D721Med (cell line): ENCODE measurements around the gene DCDC2C.

Experiments
- DNase-seq: peaks from one replicate; pipeline ENCODE4 v3.0.0; 2011; ENCODE audit warnings: low spot score; ENCODE audit not compliant: insufficient read length
- FAIRE-seq: peaks from 2 replicates; lab custom pipeline; 2011; peaks lifted over from hg19 to GRCh38; lab: Jason Lieb, UNC
- CTCF ChIP-seq: IDR thresholded peaks from 2 replicates; pipeline ENCODE4 v1.5.1; 2012; ENCODE audit warnings: mild to moderate bottlenecking, control low read depth; ENCODE audit not compliant: insufficient read depth; ENCODE audit errors: missing control alignments

Gene DCDC2C

GRCh38 chr2:3759761-3760160 is 56.4 kb downstream of the DCDC2C start:
- TF ChIP-seq CTCF: no peak
- FAIRE-seq (no peak), DNase-seq (no peak)

GRCh38 chr2:3761272-3761671 is 57.9 kb downstream of the DCDC2C start:
- TF ChIP-seq CTCF: no peak
- DNase-seq (no peak), FAIRE-seq (no peak)

GRCh38 chr2:3762771-3763447 is 59.5 kb downstream of the DCDC2C start:
- FAIRE-seq (no peak), DNase-seq (no peak)
- no peak for TF ChIP-seq CTCF

DNA sequence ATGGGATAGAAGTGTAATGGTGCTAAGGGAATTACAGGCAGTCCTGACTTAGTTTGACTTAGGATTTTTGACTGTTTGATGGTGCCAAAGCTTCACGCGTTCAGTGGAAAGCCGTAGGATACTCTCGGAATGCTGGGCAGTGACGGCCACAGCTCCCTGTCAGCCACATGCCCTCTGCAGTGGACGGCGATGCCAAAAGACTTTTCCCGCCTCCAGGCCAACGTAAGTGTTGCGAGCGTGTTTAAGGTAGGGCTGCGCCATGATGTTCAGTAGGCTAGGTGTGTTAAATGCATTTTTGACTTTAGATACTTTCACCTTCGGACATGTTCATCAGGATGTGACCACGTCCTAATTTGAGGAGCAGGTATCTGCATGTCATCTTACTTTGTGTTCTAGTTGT is 63.4 kb downstream of the DCDC2C start:
- FAIRE-seq: no peak
- no peak for TF ChIP-seq CTCF
- DNase-seq: no peak

DNA sequence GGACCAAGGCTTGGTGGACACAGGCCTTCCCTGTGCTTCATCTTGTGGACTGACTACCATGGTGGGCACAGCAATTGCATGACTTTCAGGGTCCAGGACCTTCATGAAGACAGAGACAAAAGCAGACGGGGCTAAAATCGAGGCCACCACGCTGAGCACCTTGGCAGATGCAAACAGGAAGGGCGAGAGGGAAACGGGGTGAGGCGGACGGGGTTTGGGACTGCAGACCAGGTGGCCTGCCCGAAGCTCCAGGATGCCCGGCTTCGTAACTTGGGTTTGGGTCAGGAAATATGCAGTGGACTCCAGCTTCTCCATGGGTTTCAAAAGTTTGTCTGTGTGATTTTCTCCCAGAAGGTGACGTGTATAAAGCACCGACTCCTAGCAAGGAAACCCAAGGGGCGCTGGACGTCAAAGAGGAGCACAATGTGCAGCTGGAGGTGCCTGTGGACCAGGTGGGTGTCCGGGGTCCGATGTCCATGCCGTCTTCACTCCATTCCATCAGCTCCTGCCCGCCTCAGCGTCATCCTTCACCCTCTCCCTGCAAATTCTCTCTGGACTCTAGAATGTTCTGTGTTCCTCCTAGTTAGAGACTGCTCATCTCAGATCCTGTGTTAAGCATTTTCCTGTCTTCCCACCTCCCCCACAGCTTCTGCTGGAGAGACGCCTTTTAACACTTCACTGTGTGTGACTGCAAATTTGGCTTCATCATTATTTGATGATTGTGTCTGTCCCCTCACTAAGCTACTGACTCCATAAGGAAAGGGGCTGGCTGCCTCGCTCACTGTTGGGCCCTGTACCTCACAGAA is 65.8 kb downstream of the DCDC2C start:
- no peak for TF ChIP-seq CTCF
- no peak for DNase-seq

GRCh38 chr2:3769766-3770165 is 66.4 kb downstream of the DCDC2C start:
- DNase-seq: no peak
- FAIRE-seq: no peak
- TF ChIP-seq CTCF: no peak

More for the DNA sequence above, 65.8 kb downstream of the DCDC2C start:
- FAIRE-seq: no peak
